Measurements from ENCODE around the gene MPST. TPM values are rescaled to one million over a fixed set of nuclear protein-coding genes. Genes with fewer than 3 reads are reported as not detected.

MPST gene
- total RNA-seq, 4 donors from 2014 or later: 131 to 161 (median 146) TPM

DNA sequence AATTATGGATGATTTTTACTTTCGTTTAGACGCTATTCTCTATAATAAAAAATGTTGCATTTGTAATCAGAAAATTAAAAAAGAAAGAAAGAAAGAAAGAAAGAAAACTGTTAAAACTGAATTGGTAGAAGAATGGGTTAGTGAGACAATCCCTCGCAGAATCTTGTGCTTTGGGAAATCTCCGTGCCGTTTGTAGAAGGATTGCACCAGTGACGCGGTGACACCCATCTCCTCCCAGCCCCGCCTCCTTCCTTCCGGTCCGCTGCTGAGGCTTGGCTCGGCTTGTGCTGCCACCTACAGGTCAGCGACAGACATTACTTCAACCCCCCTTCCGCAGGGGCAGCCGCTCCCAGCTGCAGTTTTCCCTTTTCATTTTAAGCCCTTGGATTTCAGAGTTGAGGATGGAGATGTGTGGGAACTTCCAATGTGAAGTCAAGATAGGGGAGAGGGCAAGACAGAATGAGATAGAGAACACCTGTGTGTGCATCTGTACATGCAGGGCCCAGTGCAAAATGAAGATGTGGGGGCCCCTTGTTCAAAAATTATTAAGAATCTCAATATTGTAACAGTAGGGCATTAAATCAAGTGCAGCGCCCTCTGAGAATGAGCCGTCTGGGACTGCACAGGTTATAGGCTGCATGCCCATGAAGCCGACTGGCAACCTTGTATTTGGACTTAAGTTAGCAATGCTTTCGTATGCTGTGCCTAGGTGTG lies 41.4 kb upstream of the MPST start:
- Histone ChIP-seq H3K36me3 (no peaks in the 10 kb centered on the region), H3K27me3 (peaks cover 1 to 15% (median 2%) of the 10 kb centered on the region in 3 donors), H3K4me3 (peak overlapping the region; percentile 47 to 51 (median 50)), H3K9me3 (no peaks in the 10 kb centered on the region), H3K27ac (no peak overlapping the region), H3K4me1 (peaks cover 0 to 5% of the 10 kb centered on the region in 2 donors)
- TF ChIP-seq, protein P1, sequence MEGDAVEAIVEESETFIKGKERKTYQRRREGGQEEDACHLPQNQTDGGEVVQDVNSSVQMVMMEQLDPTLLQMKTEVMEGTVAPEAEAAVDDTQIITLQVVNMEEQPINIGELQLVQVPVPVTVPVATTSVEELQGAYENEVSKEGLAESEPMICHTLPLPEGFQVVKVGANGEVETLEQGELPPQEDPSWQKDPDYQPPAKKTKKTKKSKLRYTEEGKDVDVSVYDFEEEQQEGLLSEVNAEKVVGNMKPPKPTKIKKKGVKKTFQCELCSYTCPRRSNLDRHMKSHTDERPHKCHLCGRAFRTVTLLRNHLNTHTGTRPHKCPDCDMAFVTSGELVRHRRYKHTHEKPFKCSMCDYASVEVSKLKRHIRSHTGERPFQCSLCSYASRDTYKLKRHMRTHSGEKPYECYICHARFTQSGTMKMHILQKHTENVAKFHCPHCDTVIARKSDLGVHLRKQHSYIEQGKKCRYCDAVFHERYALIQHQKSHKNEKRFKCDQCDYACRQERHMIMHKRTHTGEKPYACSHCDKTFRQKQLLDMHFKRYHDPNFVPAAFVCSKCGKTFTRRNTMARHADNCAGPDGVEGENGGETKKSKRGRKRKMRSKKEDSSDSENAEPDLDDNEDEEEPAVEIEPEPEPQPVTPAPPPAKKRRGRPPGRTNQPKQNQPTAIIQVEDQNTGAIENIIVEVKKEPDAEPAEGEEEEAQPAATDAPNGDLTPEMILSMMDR (IDR thresholded peaks at IDR 0.05 in 4 of 5, conservative IDR thresholded peaks at IDR 0.05 in 1 of 5): peak; percentile 85 to 94 (median 89)
- no peak for TF ChIP-seq POLR2A (IDR thresholded peaks at IDR 0.05)
- peak; percentile 92 to 94 for ATAC-seq
- in situ Hi-C loops (cut with MboI; ENCODE audit: low sequenced_read_pairs in 4 of 4) (loop anchor here in 3 of 4 donors (10.0 to 25.0 kb wide), 4 partner anchors 123 to 203 kb away; partner anchors contain the start of gene IFT27 (in 2 of the 3)), intact Hi-C loops (cut with DNase I; ENCODE audit: low total_unique reads) (loop anchor here (1.0 to 2.0 kb wide), 5 partner anchors 41 to 221 kb away; partner anchors contain the start of genes MPST and TST)
- peak; percentile 79 to 80 for DNase-seq

DNA sequence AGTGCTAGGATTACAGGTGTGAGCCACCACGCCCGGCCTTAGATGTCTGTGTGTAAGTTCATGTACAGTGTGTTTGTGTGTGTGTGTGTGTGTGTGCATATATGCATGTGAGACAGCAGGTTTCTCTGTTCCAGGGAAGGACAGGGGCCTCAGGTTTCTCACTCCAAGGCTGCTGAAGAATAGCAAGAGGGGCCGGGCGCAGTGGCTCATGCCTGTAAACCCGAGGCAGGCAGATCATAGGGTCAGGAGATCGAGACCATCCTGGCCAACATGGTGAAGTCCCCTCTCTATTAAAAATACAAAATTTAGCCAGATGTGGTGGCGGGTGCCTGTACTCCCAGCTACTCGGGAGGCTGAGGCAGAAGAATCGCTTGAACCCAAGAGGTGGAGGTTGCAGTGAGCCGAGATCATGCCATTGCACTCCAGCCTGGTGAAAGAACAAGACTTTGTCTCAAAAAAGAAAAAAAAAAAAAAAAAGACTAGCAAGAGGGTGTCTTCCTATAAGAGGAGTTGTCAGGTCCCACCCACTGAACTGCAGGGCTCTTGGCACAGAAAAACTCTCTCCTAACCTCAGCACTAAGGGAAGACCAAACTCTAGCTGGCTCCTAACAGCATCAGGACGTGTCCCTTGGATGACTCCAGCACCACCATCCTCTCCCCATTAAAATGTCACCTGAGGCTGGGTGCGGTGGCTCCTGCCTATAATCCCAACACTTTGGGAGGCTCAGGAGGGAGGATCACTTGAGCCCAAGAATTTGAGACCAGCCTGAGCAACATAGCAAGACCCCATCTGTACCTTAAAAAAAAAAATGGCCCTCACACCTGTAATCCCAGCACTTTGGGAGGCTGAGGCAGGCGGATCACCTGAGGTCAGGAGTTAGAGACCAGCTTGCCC lies 40.3 kb upstream of the MPST start:
- ATAC-seq: no peak
- Histone ChIP-seq H3K27me3 (peaks cover 2 to 22% (median 6%) of the 10 kb centered on the region in 3 donors), H3K4me3 (no peak overlapping the region), H3K9me3 (no peaks in the 10 kb centered on the region), H3K36me3 (no peaks in the 10 kb centered on the region), H3K4me1 (peaks cover 0 to 5% of the 10 kb centered on the region in 2 donors), H3K27ac (no peak overlapping the region)
- DNase-seq: no peak
- in situ Hi-C loops (cut with MboI; ENCODE audit: low sequenced_read_pairs in 4 of 4) (loop anchor here in 3 of 4 donors (10.0 to 25.0 kb wide), 4 partner anchors 124 to 204 kb away; partner anchors contain the start of gene IFT27 (in 2 of the 3)), intact Hi-C loops (cut with DNase I; ENCODE audit: low total_unique reads) (loop anchor here (2.0 kb wide), 1 partner anchor 40 kb away; the partner anchor contains the start of genes MPST and TST)
- no peak for TF ChIP-seq POLR2A (IDR thresholded peaks at IDR 0.05)
- TF ChIP-seq, protein P1 (IDR thresholded peaks at IDR 0.05 in 4 of 5, conservative IDR thresholded peaks at IDR 0.05 in 1 of 5): no peak

DNA sequence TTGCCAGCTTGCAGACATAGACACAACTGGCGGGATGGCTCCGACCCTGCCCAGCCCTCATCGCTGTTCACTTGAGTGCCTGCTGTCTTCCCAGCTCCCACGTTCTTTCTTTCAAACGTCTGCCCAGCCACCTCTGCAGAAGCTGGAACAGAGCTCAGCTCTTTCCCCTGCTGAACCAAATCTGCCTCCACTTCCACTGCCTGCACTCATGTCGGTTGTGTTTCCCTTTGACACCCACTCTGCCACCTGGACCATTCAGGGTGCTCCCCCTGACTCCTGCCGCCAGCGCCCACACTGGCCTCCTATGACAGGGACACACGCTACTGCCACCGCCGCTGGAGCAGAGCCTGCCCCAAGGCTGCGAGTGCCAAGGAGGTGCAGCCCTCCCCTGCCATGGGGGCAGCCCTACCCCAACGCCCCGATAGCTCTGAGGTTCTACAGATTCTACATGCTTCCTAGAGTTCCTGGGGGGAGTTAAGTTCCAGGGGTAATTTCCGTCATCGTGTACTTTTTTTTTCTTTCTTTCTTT lies 38.2 kb upstream of the MPST start:
- peaks cover 2 to 22% (median 12%) of the 10 kb centered on the region in 3 donors for H3K27me3 ChIP-seq
- no peak overlapping the region for H3K4me3 ChIP-seq
- intact Hi-C loops (cut with DNase I; ENCODE audit: low total_unique reads) (no loop called here), in situ Hi-C loops (cut with MboI; ENCODE audit: low sequenced_read_pairs in 4 of 4) (loop anchor here in 1 of 4 donors (25.0 kb wide), 1 partner anchor 194 kb away; the partner anchor contains the start of gene IFT27)
- DNase-seq (no peak), ATAC-seq (no peak)
- H3K27ac ChIP-seq: no peak overlapping the region
- H3K9me3 ChIP-seq: peaks cover 0 to 6% (median 2%) of the 10 kb centered on the region in 3 donors
- H3K4me1 ChIP-seq: peaks cover 0 to 5% of the 10 kb centered on the region in 2 donors
- no peaks in the 10 kb centered on the region for H3K36me3 ChIP-seq
- TF ChIP-seq, protein P1 (IDR thresholded peaks at IDR 0.05 in 4 of 5, conservative IDR thresholded peaks at IDR 0.05 in 1 of 5): no peak
- no peak for TF ChIP-seq POLR2A (IDR thresholded peaks at IDR 0.05)

DNA sequence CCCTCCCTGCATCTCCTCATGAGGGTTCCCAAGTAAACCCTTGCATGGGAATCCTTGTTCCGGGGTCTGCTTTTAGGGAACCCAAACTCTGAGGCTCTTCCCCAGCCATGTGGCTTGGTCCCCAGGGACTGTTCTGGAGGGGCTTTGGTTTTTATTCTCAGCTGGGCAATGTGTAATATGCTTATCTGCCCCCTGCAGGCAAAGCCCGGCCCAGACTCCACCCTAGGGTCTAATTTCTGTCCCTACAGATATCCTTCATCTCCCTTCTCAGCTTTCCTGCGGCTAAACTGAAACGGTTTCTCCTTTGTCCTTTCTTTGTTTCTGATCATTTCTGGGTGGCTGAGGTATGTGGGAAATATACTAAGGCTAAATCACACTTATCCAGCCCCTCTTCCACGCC lies 37.4 kb upstream of the MPST start:
- intact Hi-C loops (cut with DNase I; ENCODE audit: low total_unique reads) (no loop called here), in situ Hi-C loops (cut with MboI; ENCODE audit: low sequenced_read_pairs in 4 of 4) (loop anchor here in 1 of 4 donors (25.0 kb wide), 1 partner anchor 195 kb away; the partner anchor contains the start of gene IFT27)
- DNase-seq: no peak
- peaks cover 0 to 5% of the 10 kb centered on the region in 2 donors for H3K4me1 ChIP-seq
- peaks cover 0 to 8% (median 4%) of the 10 kb centered on the region in 3 donors for H3K9me3 ChIP-seq
- peaks cover 2 to 18% (median 12%) of the 10 kb centered on the region in 3 donors for H3K27me3 ChIP-seq
- no peak overlapping the region for H3K27ac ChIP-seq
- no peaks in the 10 kb centered on the region for H3K36me3 ChIP-seq
- H3K4me3 ChIP-seq: no peak overlapping the region
- ATAC-seq: no peak
- TF ChIP-seq, protein P1 (IDR thresholded peaks at IDR 0.05 in 4 of 5, conservative IDR thresholded peaks at IDR 0.05 in 1 of 5): no peak
- no peak for TF ChIP-seq POLR2A (IDR thresholded peaks at IDR 0.05)
